Muscle layer of colon (tissue), 2 donors: Measurements from ENCODE around the gene MORC3.
"Not testable (repeated sequence)": the region's sequence is repeated elsewhere in the genome, so short reads cannot be mapped to it uniquely, and the experiment has no call there.

ENCODE experiments used
- H3K27ac ChIP-seq: one replicate; pipeline ENCODE4 v1.7.0; 2013; ENCODE audit warnings: low read depth, mild to moderate bottlenecking, low read length, moderate library complexity
- H3K27me3 ChIP-seq, 2 donors: one replicate each; pipeline ENCODE4 v1.7.0; 2013; ENCODE audit warnings: low read length in 2 of 2, mild to moderate bottlenecking in 2 of 2; ENCODE audit not compliant: insufficient read depth in 2 of 2, control insufficient read depth in 1 of 2
- H3K36me3 ChIP-seq: one replicate; pipeline ENCODE4 v1.7.0; 2013; ENCODE audit warnings: mild to moderate bottlenecking, low read length; ENCODE audit not compliant: insufficient read depth
- H3K4me1 ChIP-seq: one replicate; pipeline ENCODE4 v1.7.0; 2013; ENCODE audit warnings: mild to moderate bottlenecking, low read length; ENCODE audit not compliant: insufficient read depth
- H3K4me3 ChIP-seq, 2 donors: one replicate each; pipeline ENCODE4 v1.7.0; 2013; ENCODE audit warnings: low read length in 2 of 2, low read depth in 1 of 2, mild to moderate bottlenecking in 1 of 2, moderate library complexity in 1 of 2
- H3K9ac ChIP-seq: one replicate; pipeline ENCODE4 v1.7.0; 2013; ENCODE audit warnings: low read length
- H3K9me3 ChIP-seq: one replicate; pipeline ENCODE4 v1.7.0; 2013; ENCODE audit warnings: mild to moderate bottlenecking, low read length
- donor health status: abdominal sarcoma.
- donor health status: Adenocarcinoma of cecum.

MORC3 gene

DNA sequence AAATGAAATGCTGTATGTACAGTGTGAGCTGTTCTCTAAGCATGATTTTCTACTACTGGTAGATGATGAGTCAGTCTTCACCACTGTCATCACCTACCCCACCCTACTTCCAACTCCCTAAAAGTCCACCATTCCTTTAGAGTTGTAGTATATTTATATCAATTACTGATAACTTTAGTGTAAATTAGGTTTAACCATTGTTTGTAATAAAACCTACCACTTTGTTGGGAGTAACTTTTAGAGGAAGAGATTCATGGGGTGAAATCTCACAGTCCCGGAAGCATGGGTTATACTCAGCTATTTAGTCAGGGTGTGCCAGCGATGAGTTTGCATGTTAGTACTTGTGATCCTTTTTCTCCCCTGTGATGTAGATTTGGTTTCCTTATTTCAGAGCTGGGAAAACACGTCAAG, 17.1 kb downstream of the MORC3 start:
- Histone ChIP-seq H3K9me3 (no peaks in the 10 kb centered on the region), H3K27me3 (no peaks in the 10 kb centered on the region), H3K9ac (no peak overlapping the region), H3K27ac (no peak overlapping the region), H3K4me3 (no peak overlapping the region), H3K36me3 (peaks cover 40% of the 10 kb centered on the region), H3K4me1 (peaks cover 8% of the 10 kb centered on the region)

DNA sequence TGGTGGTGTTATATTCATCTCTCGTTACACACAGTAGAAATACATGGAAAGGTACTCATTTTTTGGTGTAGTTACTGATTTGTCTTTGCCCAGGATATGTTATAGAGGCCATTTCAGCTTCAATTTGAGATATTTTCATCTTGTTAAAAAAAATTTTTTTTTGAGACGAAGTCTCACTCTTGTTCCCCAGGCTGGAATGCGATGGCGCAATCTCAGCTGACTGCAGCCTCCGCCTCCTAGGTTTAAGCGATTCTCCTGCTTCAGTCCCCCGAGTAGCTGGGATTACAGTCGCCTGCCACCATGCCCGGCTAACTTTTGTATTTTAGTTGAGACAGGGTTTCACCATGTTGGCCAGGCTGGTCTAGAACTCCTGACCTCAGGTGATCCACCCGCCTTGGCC, 19.0 kb downstream of the MORC3 start:
- Histone ChIP-seq H3K9ac (no peak overlapping the region), H3K27me3 (no peaks in the 10 kb centered on the region), H3K4me3 (no peak overlapping the region), H3K4me1 (no peaks in the 10 kb centered on the region), H3K27ac (no peak overlapping the region), H3K9me3 (no peaks in the 10 kb centered on the region), H3K36me3 (peaks cover 37% of the 10 kb centered on the region)

DNA sequence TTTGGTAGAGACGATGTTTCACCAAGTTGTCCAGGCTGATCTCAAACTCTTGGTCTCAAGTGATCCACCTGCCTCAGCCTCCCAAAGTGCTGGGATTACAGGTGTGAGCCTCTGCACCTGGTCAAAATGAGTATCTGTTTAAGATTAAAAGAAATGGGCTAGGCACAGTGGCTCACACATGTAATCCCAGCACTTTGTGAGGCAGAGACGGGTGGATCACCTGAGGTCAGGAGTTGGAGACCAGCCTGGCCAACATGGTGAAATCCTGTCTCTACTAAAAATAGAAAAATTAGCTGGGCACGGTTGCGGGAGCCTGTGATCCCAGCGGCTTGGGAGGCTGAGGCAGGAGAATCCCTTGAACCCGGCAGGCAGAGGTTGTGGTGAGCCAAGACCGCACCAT, 22.6 kb downstream of the MORC3 start:
- H3K27me3 ChIP-seq, H3K27ac ChIP-seq, H3K9me3 ChIP-seq, H3K4me1 ChIP-seq, H3K4me3 ChIP-seq, H3K9ac ChIP-seq: not testable (repeated sequence)
- peaks cover 57% of the 10 kb centered on the region for H3K36me3 ChIP-seq

DNA sequence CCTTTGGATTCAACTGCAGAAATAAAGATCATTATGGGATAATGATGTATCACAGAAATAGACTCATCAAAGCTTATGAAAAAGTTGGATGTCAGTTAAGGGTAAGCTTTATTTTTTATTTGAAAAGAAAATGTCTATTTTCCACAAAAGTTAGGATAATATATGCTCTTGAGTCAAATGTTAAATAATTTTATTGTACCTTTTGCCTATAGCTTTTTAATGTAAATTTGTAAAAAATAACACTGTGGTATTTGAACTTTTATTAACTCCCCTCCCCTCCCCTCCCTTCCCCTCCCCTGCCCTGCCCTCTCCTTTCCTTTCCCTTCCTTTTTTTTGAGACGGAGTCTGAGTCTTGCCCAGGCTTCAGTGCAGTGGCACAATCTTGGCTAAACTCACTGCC, 24.9 kb downstream of the MORC3 start:
- H3K9me3 ChIP-seq = no peaks in the 10 kb centered on the region
- H3K9ac ChIP-seq = no peak overlapping the region
- H3K4me1 ChIP-seq = no peaks in the 10 kb centered on the region
- peaks cover 64% of the 10 kb centered on the region for H3K36me3 ChIP-seq
- H3K4me3 ChIP-seq = no peak overlapping the region
- no peaks in the 10 kb centered on the region for H3K27me3 ChIP-seq
- no peak overlapping the region for H3K27ac ChIP-seq

DNA sequence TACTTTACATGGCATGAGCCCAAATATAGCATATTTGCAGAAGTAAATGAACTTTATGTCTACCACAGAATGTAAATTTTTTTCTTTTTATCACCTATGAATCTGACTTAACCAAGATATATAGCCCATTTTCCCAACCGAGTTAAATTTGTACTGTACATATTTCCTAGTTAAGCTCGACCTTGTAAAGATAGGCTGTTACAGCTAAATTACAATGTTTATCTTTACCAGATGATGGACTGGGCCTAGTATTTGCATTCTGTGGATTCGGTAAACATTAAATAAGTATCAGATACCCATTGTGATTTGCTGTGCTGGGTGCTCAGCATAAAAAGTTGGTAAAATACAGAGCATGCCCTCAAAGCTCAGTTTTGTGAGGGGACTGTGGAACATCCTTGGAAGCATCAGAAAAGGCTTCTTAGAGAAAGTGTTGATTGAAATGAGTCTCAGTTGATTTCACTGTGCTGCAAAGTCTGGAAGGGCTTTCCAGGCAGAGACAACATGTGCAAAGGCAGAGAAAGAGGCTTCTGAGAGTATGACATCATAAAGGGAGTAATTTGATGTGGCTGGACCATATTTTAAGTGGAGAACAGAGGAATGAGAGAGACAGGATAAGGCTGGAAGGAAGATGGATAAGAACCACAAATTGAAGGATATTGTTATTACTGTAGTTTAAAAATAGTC, 27.4 kb downstream of the MORC3 start:
- H3K4me3 ChIP-seq = no peak overlapping the region
- H3K4me1 ChIP-seq = no peaks in the 10 kb centered on the region
- H3K27ac ChIP-seq = no peak overlapping the region
- H3K9me3 ChIP-seq = no peaks in the 10 kb centered on the region
- no peaks in the 10 kb centered on the region for H3K27me3 ChIP-seq
- no peak overlapping the region for H3K9ac ChIP-seq
- peaks cover 66% of the 10 kb centered on the region for H3K36me3 ChIP-seq

DNA sequence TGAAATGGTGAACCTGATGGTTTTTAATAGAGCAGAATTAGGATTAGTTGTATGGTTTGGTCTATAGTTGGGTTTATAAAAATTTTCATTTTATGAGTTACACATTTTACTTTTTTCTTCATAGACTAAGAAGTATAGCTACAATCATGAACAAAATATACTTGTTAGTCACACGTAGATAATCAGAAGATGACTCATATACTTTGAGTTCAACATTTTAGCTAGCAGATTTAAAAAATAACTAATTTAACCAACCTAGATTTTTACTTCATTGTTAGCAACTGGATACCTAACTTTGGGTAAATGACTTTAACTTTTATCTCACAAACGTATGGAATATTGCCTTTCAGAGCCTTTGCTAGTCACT, 27.9 kb downstream of the MORC3 start:
- no peak overlapping the region for H3K4me3 ChIP-seq
- no peaks in the 10 kb centered on the region for H3K4me1 ChIP-seq
- peaks cover 69% of the 10 kb centered on the region for H3K36me3 ChIP-seq
- no peaks in the 10 kb centered on the region for H3K9me3 ChIP-seq
- H3K9ac ChIP-seq = no peak overlapping the region
- no peaks in the 10 kb centered on the region for H3K27me3 ChIP-seq
- no peak overlapping the region for H3K27ac ChIP-seq

DNA sequence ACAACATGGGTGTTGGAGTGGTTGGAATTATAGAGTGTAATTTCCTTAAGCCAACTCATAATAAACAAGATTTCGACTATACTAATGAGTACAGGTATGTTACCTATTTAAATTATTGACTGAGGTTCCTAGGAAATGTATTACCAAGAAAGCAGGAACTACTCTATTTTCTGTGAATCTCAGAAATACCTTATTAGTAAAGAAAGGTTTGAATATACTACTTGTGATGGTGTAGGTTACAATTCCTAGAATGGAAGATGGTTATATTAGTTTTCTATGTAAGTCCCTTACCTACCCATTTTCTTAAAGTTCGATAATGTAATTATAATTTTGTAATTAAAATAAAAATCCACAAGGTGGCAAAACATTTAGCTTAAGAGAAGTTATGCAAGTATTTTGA, 29.3 kb downstream of the MORC3 start:
- no peaks in the 10 kb centered on the region for H3K9me3 ChIP-seq
- no peak overlapping the region for H3K4me3 ChIP-seq
- no peak overlapping the region for H3K9ac ChIP-seq
- no peaks in the 10 kb centered on the region for H3K27me3 ChIP-seq
- H3K36me3 ChIP-seq = peaks cover 68% of the 10 kb centered on the region
- no peak overlapping the region for H3K27ac ChIP-seq
- H3K4me1 ChIP-seq = no peaks in the 10 kb centered on the region

DNA sequence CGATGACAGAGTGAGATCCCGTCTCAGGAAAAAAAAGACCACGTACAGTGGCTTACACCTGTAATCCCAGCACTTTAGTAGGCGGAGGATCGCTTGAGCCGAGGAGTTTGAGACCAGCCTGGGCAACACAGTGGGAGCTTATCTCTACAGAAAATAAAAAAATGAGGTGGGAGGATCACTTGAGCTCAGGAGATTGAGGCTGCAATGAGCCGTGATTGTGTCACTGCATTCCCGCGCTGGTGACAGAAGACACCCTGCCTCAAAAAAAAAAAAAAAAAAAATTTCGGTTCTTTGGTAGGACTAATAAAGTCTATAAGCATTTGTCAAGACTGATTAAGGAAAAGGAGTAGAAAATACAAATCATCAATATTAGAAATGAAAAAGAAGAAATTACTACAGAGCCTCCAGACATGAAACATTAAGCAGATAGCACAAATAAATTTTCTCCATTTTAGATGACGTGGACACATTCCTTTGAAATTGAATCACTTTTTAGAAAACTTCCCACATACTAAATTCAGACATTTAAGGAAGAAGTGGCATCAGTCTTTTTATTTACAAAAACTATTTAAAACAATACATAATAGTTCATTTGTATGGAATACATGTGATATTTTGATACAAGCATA, 30.4 kb downstream of the MORC3 start:
- Histone ChIP-seq H3K9me3 (no peaks in the 10 kb centered on the region), H3K4me3 (no peak overlapping the region), H3K27ac (no peak overlapping the region), H3K9ac (no peak overlapping the region), H3K36me3 (peaks cover 68% of the 10 kb centered on the region), H3K4me1 (no peaks in the 10 kb centered on the region), H3K27me3 (no peaks in the 10 kb centered on the region)

DNA sequence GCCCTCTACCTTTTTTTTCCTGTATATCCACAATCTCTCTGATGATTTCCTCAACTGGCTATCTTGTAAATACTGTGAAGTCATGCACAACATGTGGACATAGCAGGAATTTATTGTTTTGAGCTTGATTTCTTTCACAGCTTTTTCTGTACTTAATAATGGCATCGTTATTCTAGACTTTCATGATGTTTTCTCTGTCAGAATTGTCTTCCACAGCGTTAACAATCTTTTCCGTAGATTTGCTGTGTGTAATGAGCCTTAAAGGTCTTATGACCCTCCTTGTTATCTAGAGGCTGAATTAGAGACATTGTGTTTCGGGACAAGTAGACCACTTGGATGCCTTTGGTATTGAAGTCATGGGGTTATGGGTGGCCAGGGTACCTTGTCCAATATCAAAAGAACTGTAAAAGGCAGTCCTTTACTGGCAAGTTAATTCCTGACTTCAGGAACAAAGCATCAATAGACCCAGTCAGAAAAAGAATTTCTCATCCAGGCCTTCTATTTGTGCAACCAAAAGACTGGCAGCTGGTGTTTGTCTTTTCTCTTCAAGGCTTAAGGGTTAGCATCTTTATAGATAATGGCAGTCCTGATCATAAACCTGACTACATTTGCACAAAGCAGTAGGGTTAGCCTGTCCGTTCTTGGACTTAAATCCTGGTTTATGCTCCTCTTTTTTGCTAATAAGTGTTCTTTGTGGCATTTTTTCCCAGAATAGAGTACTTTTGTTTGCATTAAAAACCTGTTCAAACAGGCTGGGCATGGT, 35.1 kb downstream of the MORC3 start:
- peaks cover 56% of the 10 kb centered on the region for H3K36me3 ChIP-seq
- H3K4me3 ChIP-seq = no peak overlapping the region
- H3K27me3 ChIP-seq = no peaks in the 10 kb centered on the region
- H3K9ac ChIP-seq = no peak overlapping the region
- H3K4me1 ChIP-seq = no peaks in the 10 kb centered on the region
- no peak overlapping the region for H3K27ac ChIP-seq
- no peaks in the 10 kb centered on the region for H3K9me3 ChIP-seq

DNA sequence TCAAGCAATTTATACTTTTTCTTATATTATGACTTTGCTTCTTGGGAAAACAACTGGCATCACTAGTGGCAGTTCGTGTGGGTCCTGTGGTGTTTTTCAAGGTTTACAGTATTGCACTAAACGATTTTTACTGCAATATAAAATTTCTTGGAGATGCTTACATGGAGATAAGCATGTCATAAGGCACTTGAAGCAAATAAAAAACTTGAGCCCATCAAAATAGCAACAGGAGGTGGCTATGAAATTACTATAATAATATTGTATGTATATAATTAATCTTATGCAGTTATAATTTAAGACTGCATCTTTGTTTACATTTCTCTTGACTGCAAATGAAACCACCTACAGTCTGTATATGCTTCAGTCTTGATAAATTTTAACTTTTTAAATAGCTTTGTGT, 35.9 kb downstream of the MORC3 start:
- Histone ChIP-seq H3K9ac (no peak overlapping the region), H3K36me3 (peaks cover 58% of the 10 kb centered on the region), H3K9me3 (no peaks in the 10 kb centered on the region), H3K4me1 (no peaks in the 10 kb centered on the region), H3K27me3 (no peaks in the 10 kb centered on the region), H3K4me3 (no peak overlapping the region), H3K27ac (no peak overlapping the region)

DNA sequence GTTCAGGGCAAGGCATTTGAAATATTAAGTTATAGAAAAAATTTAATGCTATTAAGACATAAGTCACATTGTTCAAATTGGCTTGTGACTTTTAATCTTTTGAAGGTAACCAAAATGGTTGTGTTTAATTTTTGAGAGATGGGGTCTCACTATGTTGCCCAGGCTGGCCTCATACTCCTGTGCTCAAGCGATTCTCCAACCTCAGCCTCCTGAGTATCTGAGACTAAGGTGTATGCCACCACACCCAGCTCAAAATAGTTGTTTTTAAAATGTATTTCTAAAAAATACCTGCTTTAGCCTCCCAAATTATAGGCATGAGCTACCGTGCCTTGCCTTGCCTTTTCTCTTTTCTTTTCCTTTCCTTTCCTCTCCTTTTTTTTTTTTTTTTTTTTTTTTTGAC, 39.2 kb downstream of the MORC3 start:
- Histone ChIP-seq H3K27me3 (no peaks in the 10 kb centered on the region), H3K9ac (no peak overlapping the region), H3K9me3 (no peaks in the 10 kb centered on the region), H3K4me1 (no peaks in the 10 kb centered on the region), H3K27ac (no peak overlapping the region), H3K4me3 (no peak overlapping the region), H3K36me3 (peaks cover 71% of the 10 kb centered on the region)
